Neural progenitor cell (in vitro differentiated cells): ENCODE results near the gene LDHD.

Experiments
- CTCF ChIP-seq: fragments of 200-600 bp; sonication (generic); IDR thresholded peaks from 2 replicates; pipeline ENCODE4 v1.5.1; 2017; ENCODE audit warnings: antibody characterized with exemption, mild to moderate bottlenecking
- EZH2 ChIP-seq: fragments of 200-600 bp; sonication (generic); IDR thresholded peaks from 2 replicates; pipeline ENCODE4 v1.6.1; 2017; ENCODE audit warnings: antibody characterized with exemption, mild to moderate bottlenecking, moderate library complexity
- EZH2phosphoT487 ChIP-seq: fragments of 200-600 bp; sonication (generic); IDR thresholded peaks from 2 replicates; pipeline ENCODE4 v1.6.1; 2017; ENCODE audit warnings: antibody characterized with exemption

GRCh38 chr16:75063549-75064088, 53.0 kb downstream of the LDHD start:
- TF ChIP-seq CTCF (no peak), EZH2 (no peak), EZH2phosphoT487 (no peak)
